Parathyroid adenoma (tissue), 2 donors: ENCODE results near the gene MRRF.

ENCODE experiments used
- H2AFZ ChIP-seq: fragments of 300-600 bp; sonication (generic); one replicate; pipeline ENCODE4 v1.7.0; 2017; ENCODE audit warnings: antibody characterized with exemption, mild to moderate bottlenecking
- H3K27ac ChIP-seq: fragments of 300-600 bp; sonication (generic); one replicate; pipeline ENCODE4 v1.7.0; 2017
- H3K27me3 ChIP-seq: fragments of 300-600 bp; sonication (generic); one replicate; pipeline ENCODE4 v1.7.0; 2017; ENCODE audit warnings: low read length; ENCODE audit not compliant: control insufficient read depth, insufficient read depth
- H3K36me3 ChIP-seq: fragments of 300-600 bp; sonication (generic); one replicate; pipeline ENCODE4 v1.7.0; 2017; ENCODE audit warnings: low read length; ENCODE audit not compliant: control insufficient read depth, insufficient read depth
- H3K4me1 ChIP-seq: fragments of 300-600 bp; sonication (generic); one replicate; pipeline ENCODE4 v1.7.0; 2017; ENCODE audit warnings: control low read depth
- H3K4me2 ChIP-seq: fragments of 300-600 bp; sonication (generic); one replicate; pipeline ENCODE4 v1.7.0; 2017; ENCODE audit warnings: low read length
- H3K4me3 ChIP-seq: fragments of 300-600 bp; sonication (generic); one replicate; pipeline ENCODE4 v1.7.0; 2017; ENCODE audit warnings: low read depth, low read length
- H3K79me2 ChIP-seq: fragments of 300-600 bp; sonication (generic); one replicate; pipeline ENCODE4 v1.7.0; 2017; ENCODE audit warnings: control low read depth
- H3K9ac ChIP-seq: fragments of 300-600 bp; sonication (generic); one replicate; pipeline ENCODE4 v1.7.0; 2017; ENCODE audit warnings: mild to moderate bottlenecking
- H3K9me3 ChIP-seq: fragments of 300-600 bp; sonication (generic); one replicate; pipeline ENCODE4 v1.7.0; 2017; ENCODE audit warnings: low read length; ENCODE audit not compliant: control insufficient read depth
- TF ChIP-seq, protein P1 (sequence below): fragments of 300-600 bp; sonication (generic); IDR thresholded peaks from one replicate; pipeline ENCODE4 v1.7.0; 2017; ENCODE audit warnings: antibody characterized with exemption, mild to moderate bottlenecking
- donor health status: primary hyperparathyroidism.

The MRRF gene

DNA sequence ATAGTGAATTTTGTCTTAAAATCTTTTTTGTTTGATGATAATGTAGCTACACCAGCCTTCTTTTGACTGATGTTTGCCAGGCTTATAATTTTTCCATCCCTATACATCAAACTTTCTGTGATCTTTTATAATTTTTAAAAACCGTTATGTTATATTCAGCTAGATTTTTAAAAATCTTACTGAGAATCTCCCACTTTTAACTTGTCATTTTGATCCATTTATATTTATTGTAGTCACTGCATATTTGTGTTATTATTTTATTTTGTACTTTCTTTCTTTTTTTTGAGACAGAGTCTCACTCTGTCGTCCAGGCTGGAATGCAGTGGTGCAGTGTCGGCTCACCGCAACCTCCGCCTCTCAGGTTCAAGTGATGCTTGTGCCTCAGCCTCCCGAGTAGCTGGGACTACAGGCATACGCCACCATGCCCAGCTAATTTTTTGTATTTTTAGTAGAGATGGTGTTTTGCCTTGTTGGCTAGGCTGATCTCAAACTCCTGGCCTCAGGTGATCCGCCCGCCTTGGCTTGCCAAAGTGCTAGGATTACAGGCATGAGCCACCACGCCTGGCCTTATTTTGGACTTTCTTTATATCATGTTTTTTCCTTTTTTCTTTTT, 12.7 kb downstream of the MRRF start:
- no peak overlapping the region for H3K27ac ChIP-seq
- no peak overlapping the region for H3K4me2 ChIP-seq
- H3K79me2 ChIP-seq, result peaks cover 4% of the 10 kb centered on the region
- H3K4me3 ChIP-seq, result no peak overlapping the region
- no peaks in the 10 kb centered on the region for H3K36me3 ChIP-seq
- H3K9ac ChIP-seq, result no peak overlapping the region
- H3K27me3 ChIP-seq, result no peaks in the 10 kb centered on the region
- no peak overlapping the region for H2AFZ ChIP-seq
- no peaks in the 10 kb centered on the region for H3K4me1 ChIP-seq
- TF ChIP-seq, protein P1, sequence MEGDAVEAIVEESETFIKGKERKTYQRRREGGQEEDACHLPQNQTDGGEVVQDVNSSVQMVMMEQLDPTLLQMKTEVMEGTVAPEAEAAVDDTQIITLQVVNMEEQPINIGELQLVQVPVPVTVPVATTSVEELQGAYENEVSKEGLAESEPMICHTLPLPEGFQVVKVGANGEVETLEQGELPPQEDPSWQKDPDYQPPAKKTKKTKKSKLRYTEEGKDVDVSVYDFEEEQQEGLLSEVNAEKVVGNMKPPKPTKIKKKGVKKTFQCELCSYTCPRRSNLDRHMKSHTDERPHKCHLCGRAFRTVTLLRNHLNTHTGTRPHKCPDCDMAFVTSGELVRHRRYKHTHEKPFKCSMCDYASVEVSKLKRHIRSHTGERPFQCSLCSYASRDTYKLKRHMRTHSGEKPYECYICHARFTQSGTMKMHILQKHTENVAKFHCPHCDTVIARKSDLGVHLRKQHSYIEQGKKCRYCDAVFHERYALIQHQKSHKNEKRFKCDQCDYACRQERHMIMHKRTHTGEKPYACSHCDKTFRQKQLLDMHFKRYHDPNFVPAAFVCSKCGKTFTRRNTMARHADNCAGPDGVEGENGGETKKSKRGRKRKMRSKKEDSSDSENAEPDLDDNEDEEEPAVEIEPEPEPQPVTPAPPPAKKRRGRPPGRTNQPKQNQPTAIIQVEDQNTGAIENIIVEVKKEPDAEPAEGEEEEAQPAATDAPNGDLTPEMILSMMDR, result no peak
- no peaks in the 10 kb centered on the region for H3K9me3 ChIP-seq

DNA sequence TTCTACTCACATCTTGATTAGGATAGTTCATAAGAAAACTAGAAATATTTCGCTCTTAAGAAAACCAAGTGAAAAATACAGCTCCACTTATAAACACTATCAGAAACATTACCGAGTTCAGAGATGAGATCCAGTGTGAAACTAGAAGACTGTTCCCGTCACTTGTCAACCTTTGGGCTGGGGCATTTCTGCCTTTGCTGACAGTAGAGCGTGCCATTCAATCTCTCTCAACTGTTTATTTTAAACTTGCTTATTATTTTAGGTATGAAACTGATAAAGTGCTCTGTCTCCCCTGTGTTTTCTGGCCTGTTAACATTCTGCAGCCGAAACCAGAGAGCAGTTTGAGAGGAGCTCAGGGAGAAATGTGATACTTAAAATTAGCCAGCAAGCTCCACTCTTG, 16.7 kb downstream of the MRRF start:
- Histone ChIP-seq H3K79me2 (peaks cover 4% of the 10 kb centered on the region), H3K4me3 (no peak overlapping the region), H3K36me3 (no peaks in the 10 kb centered on the region), H3K27me3 (no peaks in the 10 kb centered on the region), H3K9me3 (no peaks in the 10 kb centered on the region), H3K4me2 (no peak overlapping the region), H2AFZ (no peak overlapping the region), H3K9ac (no peak overlapping the region), H3K27ac (no peak overlapping the region), H3K4me1 (no peaks in the 10 kb centered on the region)
- TF ChIP-seq, protein P1, result no peak

DNA sequence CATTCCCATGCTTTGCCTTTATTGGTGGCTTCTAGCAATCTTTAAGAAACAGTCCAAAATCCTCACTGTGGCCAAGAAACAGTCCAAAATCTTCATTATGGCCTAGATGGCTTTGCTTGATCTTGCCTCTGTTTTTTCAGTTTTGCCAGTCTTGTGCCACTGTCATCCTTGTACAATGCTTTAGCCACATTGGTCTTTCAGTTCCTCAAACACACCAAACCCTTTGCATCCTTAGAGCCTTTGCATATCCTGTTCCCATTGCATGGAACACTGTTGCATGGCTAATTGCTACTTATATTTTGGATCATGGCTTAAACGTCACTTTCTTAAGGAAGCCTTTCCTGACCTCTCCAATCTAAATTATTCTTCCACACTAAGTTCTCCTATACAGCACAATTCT, 22.1 kb downstream of the MRRF start:
- Histone ChIP-seq H2AFZ (no peak overlapping the region), H3K9ac (no peak overlapping the region), H3K79me2 (no peaks in the 10 kb centered on the region), H3K27ac (no peak overlapping the region), H3K4me3 (no peak overlapping the region), H3K4me1 (no peaks in the 10 kb centered on the region), H3K9me3 (no peaks in the 10 kb centered on the region), H3K27me3 (no peaks in the 10 kb centered on the region), H3K36me3 (no peaks in the 10 kb centered on the region), H3K4me2 (no peak overlapping the region)
- TF ChIP-seq, protein P1, result no peak

DNA sequence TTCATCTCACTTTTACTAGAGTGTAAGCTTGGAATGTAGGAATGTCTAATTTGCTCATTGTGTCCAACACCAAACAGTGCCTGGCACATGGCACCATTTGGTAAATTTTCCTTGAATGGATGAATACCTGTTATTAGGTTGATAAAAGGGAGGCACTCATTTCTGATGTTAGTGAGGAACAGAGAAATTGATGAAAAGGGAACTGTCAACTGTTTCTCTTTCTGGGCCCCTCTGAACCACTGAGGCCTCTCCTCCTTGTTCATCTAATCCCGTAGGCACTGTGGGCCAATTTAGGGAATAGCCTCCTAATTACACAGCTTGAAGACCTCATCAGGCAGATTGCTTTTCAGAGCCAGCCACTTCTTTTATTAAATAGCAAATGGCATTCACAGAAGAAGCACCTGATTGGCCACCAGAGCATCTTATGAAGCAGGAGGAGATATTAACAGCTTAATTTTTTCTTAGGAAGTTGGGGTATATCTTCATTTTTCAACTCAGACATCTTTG, 22.6 kb downstream of the MRRF start:
- Histone ChIP-seq H3K9ac (no peak overlapping the region), H3K36me3 (no peaks in the 10 kb centered on the region), H3K79me2 (no peaks in the 10 kb centered on the region), H3K4me1 (no peaks in the 10 kb centered on the region), H3K4me3 (no peak overlapping the region), H3K27ac (no peak overlapping the region), H2AFZ (no peak overlapping the region), H3K4me2 (no peak overlapping the region), H3K27me3 (no peaks in the 10 kb centered on the region), H3K9me3 (no peaks in the 10 kb centered on the region)
- TF ChIP-seq, protein P1, result no peak

DNA sequence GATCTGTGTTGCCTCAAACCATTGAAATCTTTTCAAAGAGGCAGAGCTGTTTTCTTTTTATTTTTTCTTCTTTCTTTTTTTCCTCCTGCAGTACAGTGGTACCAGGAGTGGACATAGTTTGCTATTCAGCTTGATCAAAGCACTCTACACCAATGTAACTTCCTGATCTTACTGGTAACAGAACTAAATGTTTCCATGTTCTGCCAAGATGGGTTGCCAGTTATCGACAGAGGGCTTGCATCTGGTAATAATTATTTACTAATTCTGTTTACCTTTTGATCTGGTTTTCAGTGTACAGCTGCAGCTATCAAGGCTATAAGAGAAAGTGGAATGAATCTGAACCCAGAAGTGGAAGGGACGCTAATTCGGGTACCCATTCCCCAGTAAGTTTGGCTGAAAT, 26.8 kb downstream of the MRRF start:
- H3K36me3 ChIP-seq, result no peaks in the 10 kb centered on the region
- H3K27ac ChIP-seq, result no peak overlapping the region
- H3K4me1 ChIP-seq, result no peaks in the 10 kb centered on the region
- H3K9me3 ChIP-seq, result no peaks in the 10 kb centered on the region
- no peak overlapping the region for H3K4me3 ChIP-seq
- no peak overlapping the region for H3K4me2 ChIP-seq
- H2AFZ ChIP-seq, result no peak overlapping the region
- peaks cover 2% of the 10 kb centered on the region for H3K79me2 ChIP-seq
- TF ChIP-seq, protein P1, result no peak
- no peaks in the 10 kb centered on the region for H3K27me3 ChIP-seq
- H3K9ac ChIP-seq, result no peak overlapping the region
